Measurements from ENCODE around the gene C1orf116. TPM values are rescaled to one million over a fixed set of nuclear protein-coding genes. Genes with fewer than 3 reads are reported as not detected.

Gene C1orf116
- total RNA-seq, 1 experiment from 2014 or later, result 8.7 TPM

GRCh38 chr1:207029701-207030521 lies 2.6 kb downstream of the C1orf116 start:
- CTCF ChIA-PET, result interaction anchor here (1.0 kb wide), 1 partner anchor 23 kb away, joined by 3 read pairs; the partner anchor contains the start of gene PFKFB2
- BruUV-seq (replicated peaks), result no TSS peak

DNA sequence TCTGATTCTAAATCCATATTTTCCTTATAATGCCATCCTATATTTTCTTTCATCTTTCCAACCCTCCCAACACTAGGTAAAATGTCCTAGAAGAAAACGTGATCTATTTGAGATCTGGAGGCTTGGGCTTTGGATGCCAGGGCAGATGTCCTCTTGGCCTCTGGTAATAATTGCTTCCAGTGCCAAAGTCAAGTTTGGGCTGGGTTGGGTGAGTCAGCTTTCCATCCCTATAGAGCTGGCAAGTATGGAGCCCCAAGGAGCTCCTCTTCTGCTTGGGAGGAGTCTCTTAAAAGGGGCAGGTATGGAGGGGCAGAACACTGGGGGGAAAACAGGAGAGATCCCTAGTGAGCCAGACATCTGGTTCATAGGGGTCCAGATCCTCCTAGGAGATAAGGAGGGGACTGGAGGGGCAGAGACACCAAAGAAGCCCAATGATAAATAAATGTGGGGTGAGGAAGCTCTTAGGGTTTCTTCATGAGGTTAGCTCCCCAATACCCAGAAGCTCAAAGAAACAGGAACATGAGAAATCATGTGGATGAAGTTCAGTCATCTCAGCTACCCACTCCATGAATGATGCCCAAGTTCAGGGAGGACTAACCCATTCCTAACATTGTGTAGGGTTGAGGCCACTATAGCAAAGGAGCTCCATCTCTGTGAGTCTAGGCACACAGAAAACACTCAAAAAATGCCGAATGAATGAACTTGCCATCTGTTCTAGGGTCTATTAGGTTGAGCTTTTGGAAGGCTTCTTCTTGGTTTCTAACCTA lies 3.5 kb downstream of the C1orf116 start:
- no TSS peak for BruUV-seq (replicated peaks)
- H3K9me3 Mint-ChIP-seq (ENCODE audit: unreplicated experiment), result no peaks in the 10 kb centered on the region
- H3K4me3 ChIP-seq (ENCODE audit: low read depth, low read length), result no peak overlapping the region
- peaks cover 84% of the 10 kb centered on the region for H3K4me1 ChIP-seq
- H3K27me3 Mint-ChIP-seq (ENCODE audit: insufficient read depth, unreplicated experiment), result no peaks in the 10 kb centered on the region
- H3K4me3 Mint-ChIP-seq (ENCODE audit: unreplicated experiment), result no peak overlapping the region
- no peaks in the 10 kb centered on the region for H3K9me3 ChIP-seq
- DNase-seq, result no peak
- no peak overlapping the region for H3K27ac Mint-ChIP-seq (ENCODE audit: unreplicated experiment)
- ChIA-PET CTCF (no interaction called here), POLR2A (interaction anchor here (0.8 kb wide), 1 partner anchor 23 kb away, joined by 4 read pairs; no protein-coding TSS in a partner anchor)
- H3K36me3 Mint-ChIP-seq (ENCODE audit: insufficient read depth, unreplicated experiment), result peaks cover 24% of the 10 kb centered on the region
- no peaks in the 10 kb centered on the region for H3K27me3 ChIP-seq (replicated peaks; ENCODE audit: control insufficient read depth, insufficient read depth, low read length)
- no peak for TF ChIP-seq CTCF (IDR thresholded peaks at IDR 0.05; ENCODE audit: insufficient read depth in 1 of 2, low read depth in 1 of 2, low read length in 1 of 2, severe bottlenecking in 1 of 2, unreplicated experiment in 1 of 2)
- H3K4me1 Mint-ChIP-seq (ENCODE audit: low read depth, unreplicated experiment), result peaks cover 65% of the 10 kb centered on the region
- intact Hi-C loops (cut with micrococcal nuclease; ENCODE audit: unreplicated experiment), result no loop called here
- peaks cover 3% of the 10 kb centered on the region; the same call in 1 of the 2 replicates for H3K36me3 ChIP-seq (ENCODE audit: control insufficient read depth, insufficient read depth, low read length)

More at GRCh38 chr1:207029701-207030521, 2.6 kb downstream of the C1orf116 start:
- Histone ChIP-seq H3K4me1 (peaks cover 77% of the 10 kb centered on the region), H3K9me3 (no peaks in the 10 kb centered on the region), H3K36me3 (ENCODE audit: control insufficient read depth, insufficient read depth, low read length) (no peaks in the 10 kb centered on the region; the same call in 1 of the 2 replicates), H3K4me3 (ENCODE audit: low read depth, low read length) (peak overlapping the region; percentile 13; the same call in 1 of the 2 replicates), H3K27me3 (replicated peaks; ENCODE audit: control insufficient read depth, insufficient read depth, low read length) (no peaks in the 10 kb centered on the region)
- intact Hi-C loops (cut with micrococcal nuclease; ENCODE audit: unreplicated experiment), result loop anchor here (1.0 kb wide), 1 partner anchor 23 kb away; no protein-coding TSS in a partner anchor
- no peaks in the 10 kb centered on the region for H3K27me3 Mint-ChIP-seq (ENCODE audit: insufficient read depth, unreplicated experiment)
- peaks cover 57% of the 10 kb centered on the region for H3K4me1 Mint-ChIP-seq (ENCODE audit: low read depth, unreplicated experiment)
- TF ChIP-seq CTCF (IDR thresholded peaks at IDR 0.05; ENCODE audit: insufficient read depth in 1 of 2, low read depth in 1 of 2, low read length in 1 of 2, severe bottlenecking in 1 of 2, unreplicated experiment in 1 of 2), result no peak
- peaks cover 18% of the 10 kb centered on the region for H3K36me3 Mint-ChIP-seq (ENCODE audit: insufficient read depth, unreplicated experiment)
- H3K27ac Mint-ChIP-seq (ENCODE audit: unreplicated experiment), result peak overlapping the region; percentile 88
- peak overlapping the region; percentile 78 for H3K4me3 Mint-ChIP-seq (ENCODE audit: unreplicated experiment)
- no peak for DNase-seq
- POLR2A ChIA-PET, result interaction anchor here (0.8 to 3.8 kb wide), 2 partner anchors 23 kb away, joined by 4 to 39 read pairs; partner anchors contain the start of gene PFKFB2
- H3K9me3 Mint-ChIP-seq (ENCODE audit: unreplicated experiment), result no peaks in the 10 kb centered on the region

GRCh38 chr1:207027921-207028320 lies 4.6 kb downstream of the C1orf116 start:
- H3K4me3 ChIP-seq (ENCODE audit: low read depth, low read length), result no peak overlapping the region
- H3K9me3 ChIP-seq, result no peaks in the 10 kb centered on the region
- ChIA-PET CTCF (no interaction called here), POLR2A (no interaction called here)
- peaks cover 35% of the 10 kb centered on the region for H3K36me3 Mint-ChIP-seq (ENCODE audit: insufficient read depth, unreplicated experiment)
- TF ChIP-seq CTCF (IDR thresholded peaks at IDR 0.05; ENCODE audit: insufficient read depth in 1 of 2, low read depth in 1 of 2, low read length in 1 of 2, severe bottlenecking in 1 of 2, unreplicated experiment in 1 of 2), result no peak
- no peaks in the 10 kb centered on the region for H3K27me3 Mint-ChIP-seq (ENCODE audit: insufficient read depth, unreplicated experiment)
- BruUV-seq (replicated peaks), result no TSS peak
- DNase-seq, result no peak
- no peaks in the 10 kb centered on the region for H3K9me3 Mint-ChIP-seq (ENCODE audit: unreplicated experiment)
- H3K27ac Mint-ChIP-seq (ENCODE audit: unreplicated experiment), result no peak overlapping the region
- H3K27me3 ChIP-seq (replicated peaks; ENCODE audit: control insufficient read depth, insufficient read depth, low read length), result no peaks in the 10 kb centered on the region
- peaks cover 81% of the 10 kb centered on the region for H3K4me1 ChIP-seq
- intact Hi-C loops (cut with micrococcal nuclease; ENCODE audit: unreplicated experiment), result no loop called here
- peaks cover 5% of the 10 kb centered on the region; the same call in 1 of the 2 replicates for H3K36me3 ChIP-seq (ENCODE audit: control insufficient read depth, insufficient read depth, low read length)
- peaks cover 63% of the 10 kb centered on the region for H3K4me1 Mint-ChIP-seq (ENCODE audit: low read depth, unreplicated experiment)
- no peak overlapping the region for H3K4me3 Mint-ChIP-seq (ENCODE audit: unreplicated experiment)
